ENCODE data around the gene BTBD9.

The BTBD9 gene

GRCh38 chr6:38248500-38249234 lies 391.1 kb downstream of the BTBD9 start:
- DNase-seq (ENCODE audit: low read depth, low spot score) = no peak

GRCh38 chr6:38245295-38245694 lies 394.4 kb downstream of the BTBD9 start:
- DNase-seq (ENCODE audit: low read depth, low spot score) = no peak

- DNase-seq (ENCODE audit: low read depth, low spot score) = no peak
Observed at GRCh38 chr6:38244869-38245268, 394.9 kb downstream of the BTBD9 start.

- DNase-seq (ENCODE audit: low read depth, low spot score) = no peak
Observed at GRCh38 chr6:38241200-38241871, 398.4 kb downstream of the BTBD9 start.

GRCh38 chr6:38239719-38240451 lies 399.8 kb downstream of the BTBD9 start:
- DNase-seq (ENCODE audit: low read depth, low spot score) = no peak

- no peak for DNase-seq (ENCODE audit: low read depth, low spot score)
Observed at GRCh38 chr6:38236631-38237030, 403.1 kb downstream of the BTBD9 start.

GRCh38 chr6:38234934-38235682 lies 404.6 kb downstream of the BTBD9 start:
- no peak for DNase-seq (ENCODE audit: low read depth, low spot score)

GRCh38 chr6:38234141-38234540 lies 405.6 kb downstream of the BTBD9 start:
- DNase-seq (ENCODE audit: low read depth, low spot score) = no peak

GRCh38 chr6:38233161-38233791 lies 406.5 kb downstream of the BTBD9 start:
- DNase-seq (ENCODE audit: low read depth, low spot score) = no peak

- no peak for DNase-seq (ENCODE audit: low read depth, low spot score)
Observed at GRCh38 chr6:38225766-38226165, 414.0 kb downstream of the BTBD9 start.

- no peak for DNase-seq (ENCODE audit: low read depth, low spot score)
Observed at GRCh38 chr6:38221251-38221650, 418.5 kb downstream of the BTBD9 start.

GRCh38 chr6:38220069-38220723 lies 419.5 kb downstream of the BTBD9 start:
- no peak for DNase-seq (ENCODE audit: low read depth, low spot score)

- DNase-seq (ENCODE audit: low read depth, low spot score) = no peak
Observed at GRCh38 chr6:38218235-38218634, 421.5 kb downstream of the BTBD9 start.

- no peak for DNase-seq (ENCODE audit: low read depth, low spot score)
Observed at GRCh38 chr6:38216451-38216850, 423.3 kb downstream of the BTBD9 start.

- DNase-seq (ENCODE audit: low read depth, low spot score) = no peak
Observed at GRCh38 chr6:38215651-38216311, 423.9 kb downstream of the BTBD9 start.

- no peak for DNase-seq (ENCODE audit: low read depth, low spot score)
Observed at GRCh38 chr6:38215225-38215624, 424.5 kb downstream of the BTBD9 start.

GRCh38 chr6:38214159-38214558 lies 425.6 kb downstream of the BTBD9 start:
- no peak for DNase-seq (ENCODE audit: low read depth, low spot score)

- DNase-seq (ENCODE audit: low read depth, low spot score) = no peak
Observed at GRCh38 chr6:38213251-38213658, 426.5 kb downstream of the BTBD9 start.

- no peak for DNase-seq (ENCODE audit: low read depth, low spot score)
Observed at GRCh38 chr6:38212579-38212978, 427.1 kb downstream of the BTBD9 start.

GRCh38 chr6:38212116-38212515 lies 427.6 kb downstream of the BTBD9 start:
- DNase-seq (ENCODE audit: low read depth, low spot score) = no peak
